Neuronal stem cell (in vitro differentiated cells): Measurements from ENCODE around the gene SMIM33.

ENCODE experiments used
- DNase-seq: peaks from one replicate; pipeline ENCODE4 v3.0.0-alpha.2; 2013; ENCODE audit warnings: low spot score
- H2AFZ ChIP-seq: one replicate; pipeline ENCODE4 v1.6.1; 2013; ENCODE audit warnings: mild to moderate bottlenecking, low read length, inconsistent platforms
- H2AK5ac ChIP-seq: 2 replicates; pipeline ENCODE4 v1.6.1; 2013; ENCODE audit warnings: low read depth, mild to moderate bottlenecking, inconsistent platforms, low read length, moderate library complexity, mixed read lengths
- H2BK120ac ChIP-seq: 2 replicates; pipeline ENCODE4 v1.6.1; 2013; ENCODE audit warnings: low read depth, mild to moderate bottlenecking, inconsistent platforms, low read length, moderate library complexity, mixed read lengths
- H2BK12ac ChIP-seq: one replicate; pipeline ENCODE4 v1.6.1; 2013; ENCODE audit warnings: low read length, inconsistent platforms
- H2BK15ac ChIP-seq: 2 replicates; pipeline ENCODE4 v1.6.1; 2013; ENCODE audit warnings: mild to moderate bottlenecking, low read length, inconsistent platforms, mixed read lengths
- H2BK5ac ChIP-seq: one replicate; pipeline ENCODE4 v1.6.1; 2013; ENCODE audit warnings: inconsistent platforms, mild to moderate bottlenecking, low read length, moderate library complexity
- H3K14ac ChIP-seq: one replicate; pipeline ENCODE4 v1.6.1; 2013; ENCODE audit warnings: low read length, inconsistent platforms
- H3K18ac ChIP-seq: 2 replicates; pipeline ENCODE4 v1.6.1; 2013; ENCODE audit warnings: low read length, inconsistent platforms
- H3K23ac ChIP-seq: 2 replicates; pipeline ENCODE4 v1.6.1; 2013; ENCODE audit warnings: low read depth, mild to moderate bottlenecking, mixed read lengths, low read length, inconsistent platforms; ENCODE audit not compliant: poor library complexity
- H3K27ac ChIP-seq: replicated peaks from 3 replicates; pipeline ENCODE4 v1.5.1; 2013; ENCODE audit warnings: low read length, inconsistent platforms
- H3K27me3 ChIP-seq, 3 experiments: 2 replicates each; pipeline ENCODE4 v1.6.1; 2013; ENCODE audit warnings: low read length in 3 of 3, mild to moderate bottlenecking in 2 of 3, inconsistent platforms in 1 of 3, low read depth in 1 of 3, mixed read lengths in 1 of 3, moderate library complexity in 1 of 3; ENCODE audit not compliant: control insufficient read depth in 3 of 3, insufficient read depth in 3 of 3
- H3K36me3 ChIP-seq, 2 donors: replicated peaks in 1 of 2; 2 replicates each; pipeline ENCODE4 v1.6.1; 2013; ENCODE audit warnings: low read length in 2 of 2; ENCODE audit not compliant: control insufficient read depth in 2 of 2, insufficient read depth in 2 of 2
- H3K4ac ChIP-seq: 2 replicates; pipeline ENCODE4 v1.6.1; 2013; ENCODE audit warnings: inconsistent platforms, mild to moderate bottlenecking, low read length, moderate library complexity
- H3K4me1 ChIP-seq, 2 donors: 1 replicate in 1 of 2; 2 replicates in 1 of 2; pipeline ENCODE4 v1.6.1; 2013; ENCODE audit warnings: low read length in 2 of 2, low read depth in 1 of 2; ENCODE audit not compliant: control insufficient read depth in 2 of 2, insufficient read depth in 1 of 2
- H3K4me2 ChIP-seq: one replicate; pipeline ENCODE4 v1.6.1; 2013; ENCODE audit warnings: mild to moderate bottlenecking, low read length, inconsistent platforms; ENCODE audit not compliant: insufficient read depth, poor library complexity, severe bottlenecking
- H3K4me3 ChIP-seq, 2 donors: 2 replicates each; pipeline ENCODE4 v1.5.1; 2013; ENCODE audit warnings: low read length in 2 of 2, mild to moderate bottlenecking in 2 of 2, inconsistent platforms in 1 of 2, moderate library complexity in 1 of 2
- H3K79me1 ChIP-seq: one replicate; pipeline ENCODE4 v1.6.1; 2013; ENCODE audit warnings: low read depth, mild to moderate bottlenecking, inconsistent platforms, low read length, moderate library complexity
- H3K9ac ChIP-seq: one replicate; pipeline ENCODE4 v1.6.1; 2013; ENCODE audit warnings: mild to moderate bottlenecking, low read depth, low read length, inconsistent platforms; ENCODE audit not compliant: poor library complexity
- H3K9me3 ChIP-seq, 2 donors: replicated peaks in 1 of 2; 2 replicates each; pipeline versions ENCODE3 to v1.6.1; 2013; ENCODE audit warnings: low read length in 2 of 2, mild to moderate bottlenecking in 2 of 2, inconsistent platforms in 1 of 2, low read depth in 1 of 2, mixed read lengths in 1 of 2, moderate library complexity in 1 of 2; ENCODE audit not compliant: control insufficient read depth in 2 of 2, insufficient read depth in 1 of 2
- H4K8ac ChIP-seq: one replicate; pipeline ENCODE4 v1.6.1; 2013; ENCODE audit warnings: low read depth, mild to moderate bottlenecking, inconsistent platforms, low read length, moderate library complexity
- H4K91ac ChIP-seq: one replicate; pipeline ENCODE4 v1.6.1; 2013; ENCODE audit warnings: low read length, low read depth, mild to moderate bottlenecking, inconsistent platforms; ENCODE audit not compliant: poor library complexity
- WGBS, 2 donors: extraction: QIAGEN DNeasy Blood & Tissue Kit; methylation state at CpG; one replicate each; pipeline ENCODE4 v1.1.7; 2013; ENCODE audit warnings: missing lambda C conversion rate in 2 of 2, mixed read lengths in 1 of 2; ENCODE audit not compliant: insufficient read length in 2 of 2, insufficient replicate concordance in 1 of 2; ENCODE audit errors: extremely low coverage in 2 of 2; 5-methylcytosine and 5-hydroxymethylcytosine counted together

SMIM33 gene

GRCh38 chr5:139445325-139446170 lies 25.3 kb upstream of the SMIM33 start:
- H3K23ac ChIP-seq: no peak overlapping the region
- no peak overlapping the region for H2BK12ac ChIP-seq
- H4K8ac ChIP-seq: no peak overlapping the region
- H3K4me3 ChIP-seq: no peak overlapping the region
- H3K9me3 ChIP-seq: no peaks in the 10 kb centered on the region
- H3K36me3 ChIP-seq: no peaks in the 10 kb centered on the region
- no peaks in the 10 kb centered on the region for H3K4me1 ChIP-seq
- H2BK5ac ChIP-seq: no peak overlapping the region
- no peak overlapping the region for H3K4me2 ChIP-seq
- no peak overlapping the region for H3K4ac ChIP-seq
- no peak overlapping the region for H3K18ac ChIP-seq
- WGBS, 2 donors: no CpG with 5 or more reads among the region's 7 CpGs
- H3K79me1 ChIP-seq: no peaks in the 10 kb centered on the region
- H2AK5ac ChIP-seq: no peak overlapping the region
- H3K14ac ChIP-seq: no peak overlapping the region
- H2AFZ ChIP-seq: no peak overlapping the region
- no peak overlapping the region for H3K27ac ChIP-seq
- no peak overlapping the region for H3K9ac ChIP-seq
- H2BK15ac ChIP-seq: no peak overlapping the region
- H2BK120ac ChIP-seq: no peak overlapping the region
- no peak for DNase-seq
- H4K91ac ChIP-seq: no peak overlapping the region
- H3K27me3 ChIP-seq: peaks cover 0 to 15% (median 0%) of the 10 kb centered on the region in 3 experiments

- Histone ChIP-seq H3K4me3 (no peak overlapping the region), H3K23ac (no peak overlapping the region), H3K9ac (no peak overlapping the region), H2BK120ac (no peak overlapping the region), H2BK5ac (no peak overlapping the region), H4K91ac (no peak overlapping the region), H3K79me1 (no peaks in the 10 kb centered on the region), H3K4me2 (no peak overlapping the region), H3K9me3 (no peaks in the 10 kb centered on the region), H3K18ac (no peak overlapping the region), H2BK15ac (no peak overlapping the region), H3K27ac (no peak overlapping the region), H3K14ac (no peak overlapping the region), H3K4ac (no peak overlapping the region), H4K8ac (no peak overlapping the region), H2AK5ac (no peak overlapping the region), H2BK12ac (no peak overlapping the region), H3K27me3 (peaks cover 0 to 9% (median 0%) of the 10 kb centered on the region in 3 experiments), H3K36me3 (no peaks in the 10 kb centered on the region), H3K4me1 (no peaks in the 10 kb centered on the region), H2AFZ (no peak overlapping the region)
- DNase-seq: no peak
- no CpG with 5 or more reads among the region's 5 CpGs for WGBS, 2 donors
These were observed 23.6 kb upstream of the SMIM33 start for GRCh38 chr5:139446956-139447779.

- Histone ChIP-seq H3K23ac (no peak overlapping the region), H2BK120ac (no peak overlapping the region), H3K27ac (no peak overlapping the region), H3K4me1 (no peaks in the 10 kb centered on the region), H3K9me3 (peaks cover 0 to 7% of the 10 kb centered on the region in 2 donors), H3K36me3 (no peaks in the 10 kb centered on the region), H2BK15ac (no peak overlapping the region), H2AFZ (no peak overlapping the region), H2BK5ac (no peak overlapping the region), H4K91ac (no peak overlapping the region), H3K27me3 (peaks cover 0 to 3% (median 0%) of the 10 kb centered on the region in 3 experiments), H3K4ac (no peak overlapping the region), H3K79me1 (peaks cover 2% of the 10 kb centered on the region), H3K4me2 (no peak overlapping the region), H2BK12ac (no peak overlapping the region), H2AK5ac (no peak overlapping the region), H3K4me3 (peak overlapping the region in 1 of 2 donors; percentile 73), H4K8ac (no peak overlapping the region), H3K9ac (no peak overlapping the region), H3K18ac (no peak overlapping the region), H3K14ac (peak overlapping the region; percentile 25)
- DNase-seq: no peak
- WGBS, 2 donors: 100% methylated on average over 2 of the region's 2 CpGs
These were observed 19.6 kb upstream of the SMIM33 start for GRCh38 chr5:139451176-139451575.
